Psoas muscle (tissue), 8 donors: ENCODE results near the gene PPT2. TPM values are rescaled to one million over a fixed set of nuclear protein-coding genes. Genes with fewer than 3 reads are reported as not detected.

Source experiments
- ATAC-seq, 4 donors: fragments of 200-7000 bp; cut with Tn5 transposase; one replicate each; pipeline ENCODE4 v1.9.1; 2020; ENCODE audit warnings: moderate library complexity in 3 of 4, mild to moderate bottlenecking in 2 of 4
- DNase-seq, 2 donors: peaks; one replicate each; pipeline ENCODE4 v3.0.0-alpha.2; 2020
- H3K27ac ChIP-seq: fragments of 200-600 bp; one replicate; pipeline ENCODE4 v1.8.0; 2022
- H3K27me3 ChIP-seq, 3 donors: fragments of 200-600 bp in 1 of 3; one replicate each; pipeline versions ENCODE4 v1.6.1 to v1.8.0; 2013 to 2022; ENCODE audit warnings: low read length in 2 of 3, mild to moderate bottlenecking in 2 of 3, moderate library complexity in 1 of 3; ENCODE audit not compliant: insufficient read depth in 3 of 3
- H3K36me3 ChIP-seq, 2 donors: fragments of 200-600 bp in 1 of 2; one replicate each; pipeline versions ENCODE4 v1.6.1 to v1.8.0; 2013 to 2022; ENCODE audit warnings: low read depth in 1 of 2, mild to moderate bottlenecking in 1 of 2, moderate library complexity in 1 of 2; ENCODE audit not compliant: insufficient read depth in 1 of 2
- H3K4me1 ChIP-seq: fragments of 200-600 bp; one replicate; pipeline ENCODE4 v1.8.0; 2022
- H3K4me3 ChIP-seq: fragments of 200-600 bp; one replicate; pipeline ENCODE4 v1.8.0; 2022; ENCODE audit warnings: mild to moderate bottlenecking
- H3K9me3 ChIP-seq: fragments of 200-600 bp; one replicate; pipeline ENCODE4 v1.8.0; 2022
- WGBS, 3 donors: extraction: QIAGEN DNeasy Blood & Tissue Kit; methylation state at CpG; one replicate each; pipeline versions ENCODE4 v1.1.6 to v1.1.7; 2013; 5-methylcytosine and 5-hydroxymethylcytosine counted together
- intact Hi-C, 2 donors: fragments of 100-400 bp; cut with DNase I; formaldehyde crosslinking; loops; one replicate each; pipeline versions ENCODE4 v1.11.0 to v1.14.2; 2022
- polyA plus RNA-seq, 3 donors: library from polyadenylated mRNA; stranded (reverse); fragments of 200-250 nt; gene quantifications; one replicate each; pipeline ENCODE4 v1.2.3, GENCODE V29; 2013
- total RNA-seq, 4 donors: library from RNA; stranded (reverse); fragmentation: NEBNext Ultra II Directional in 2 of 4; extraction: Animal tissue kit (Norgen Biotek cat#: 25700) in 2 of 4; gene quantifications; one replicate each; pipeline versions ENCODE4 v1.2.1 to v1.2.4, GENCODE V29; 2021 to 2023
- TF ChIP-seq, protein P1 (sequence below): fragments of 200-600 bp; IDR thresholded peaks from one replicate; pipeline ENCODE4 v1.8.0; 2022; ENCODE audit warnings: antibody characterized with exemption
- donor health status: healthy with polysubstance abuse.
- donor health status: DM: no; HTN: no; CAD: no; lungs with moderate emphysema.
- donor health status: Bipolar disorder and iron deficiency.
- donor health status: healthy.
- donor health status: DM: yes; HTN: yes; CAD: no.
- donor health status: DM: no; HTN: no; CAD: no.
- donor health status: DM: no; HTN: no; CAD: no.
- donor health status: DM: yes; HTN: yes; CAD: no.

The PPT2 gene
- total and polyA plus RNA-seq, 7 donors, result 11.3 to 28.3 (median 14.8) TPM

DNA sequence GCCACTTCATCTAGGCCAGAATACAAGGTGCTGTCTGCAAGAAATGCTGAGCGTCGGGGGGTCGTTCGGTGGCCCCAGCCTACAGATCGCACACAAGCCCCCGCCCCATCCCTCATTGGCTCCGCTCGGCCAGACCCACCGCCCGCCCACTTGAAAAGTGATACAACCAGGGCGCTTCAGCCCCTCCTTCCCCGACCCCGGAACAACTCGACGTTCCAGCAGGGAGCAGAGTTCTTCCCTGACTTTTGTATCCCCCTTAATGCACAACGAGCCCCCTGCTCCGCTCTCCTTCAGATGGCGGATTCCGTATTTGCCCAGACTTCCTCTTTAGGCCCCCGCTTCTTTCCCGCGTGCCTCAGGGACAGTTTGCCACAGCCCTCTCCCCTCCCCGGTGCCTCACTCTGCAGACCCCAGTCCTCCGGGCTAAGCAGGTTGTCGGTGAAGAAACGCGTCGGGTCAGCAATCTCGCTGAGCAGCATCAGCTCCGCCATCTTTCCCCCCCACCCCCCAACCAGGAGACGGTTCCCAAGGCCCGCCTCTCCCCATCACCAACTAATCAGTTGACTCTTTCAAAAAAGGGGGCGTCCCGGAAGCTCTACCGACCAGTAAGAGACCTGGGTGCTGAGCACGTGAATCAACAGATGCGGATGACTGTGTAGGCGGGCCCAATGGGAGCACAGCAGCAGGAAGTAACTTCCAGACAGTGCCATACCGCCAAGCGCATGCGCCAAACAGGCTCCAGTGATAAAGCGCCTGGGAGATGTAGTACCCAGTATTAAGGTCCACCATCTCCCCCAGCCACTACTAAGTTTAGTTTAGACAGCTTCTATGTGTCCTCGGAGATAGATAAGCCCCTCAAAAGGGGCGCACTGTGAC is 26.0 kb upstream of the PPT2 start, which contains the start of gene ATF6B:
Gene ATF6B, minus strand, starts transcription at position 530 of the 876 bp plus-strand sequence. Its CDS starts 39 bp downstream, at position 491.
- Histone ChIP-seq H3K4me1 (peaks cover 26% of the 10 kb centered on the region), H3K9me3 (no peaks in the 10 kb centered on the region), H3K27ac (peak within 1 kb of the TSS; percentile 89), H3K27me3 (no peaks in the 10 kb centered on the region), H3K36me3 (peaks cover 4 to 43% of the 10 kb centered on the region in 2 donors), H3K4me3 (peak within 1 kb of the TSS; percentile 95)
- intact Hi-C loops, result loop anchor here (2.0 to 5.0 kb wide), 3 partner anchors 49 to 1159 kb away; partner anchors contain the start of genes AGPAT1 (in 2 of the 2), PFDN6 (in 1 of the 2), RNF5 (in 1 of the 2) and WDR46 (in 1 of the 2)
- DNase-seq (peak; percentile 99), ATAC-seq (peak; percentile 92 to 96 (median 96))
- 0 to 1% (median 0%) methylated on average over 44 of the region's 44 CpGs for WGBS, 3 donors
- TF ChIP-seq, protein P1, sequence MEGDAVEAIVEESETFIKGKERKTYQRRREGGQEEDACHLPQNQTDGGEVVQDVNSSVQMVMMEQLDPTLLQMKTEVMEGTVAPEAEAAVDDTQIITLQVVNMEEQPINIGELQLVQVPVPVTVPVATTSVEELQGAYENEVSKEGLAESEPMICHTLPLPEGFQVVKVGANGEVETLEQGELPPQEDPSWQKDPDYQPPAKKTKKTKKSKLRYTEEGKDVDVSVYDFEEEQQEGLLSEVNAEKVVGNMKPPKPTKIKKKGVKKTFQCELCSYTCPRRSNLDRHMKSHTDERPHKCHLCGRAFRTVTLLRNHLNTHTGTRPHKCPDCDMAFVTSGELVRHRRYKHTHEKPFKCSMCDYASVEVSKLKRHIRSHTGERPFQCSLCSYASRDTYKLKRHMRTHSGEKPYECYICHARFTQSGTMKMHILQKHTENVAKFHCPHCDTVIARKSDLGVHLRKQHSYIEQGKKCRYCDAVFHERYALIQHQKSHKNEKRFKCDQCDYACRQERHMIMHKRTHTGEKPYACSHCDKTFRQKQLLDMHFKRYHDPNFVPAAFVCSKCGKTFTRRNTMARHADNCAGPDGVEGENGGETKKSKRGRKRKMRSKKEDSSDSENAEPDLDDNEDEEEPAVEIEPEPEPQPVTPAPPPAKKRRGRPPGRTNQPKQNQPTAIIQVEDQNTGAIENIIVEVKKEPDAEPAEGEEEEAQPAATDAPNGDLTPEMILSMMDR, result no peak

DNA sequence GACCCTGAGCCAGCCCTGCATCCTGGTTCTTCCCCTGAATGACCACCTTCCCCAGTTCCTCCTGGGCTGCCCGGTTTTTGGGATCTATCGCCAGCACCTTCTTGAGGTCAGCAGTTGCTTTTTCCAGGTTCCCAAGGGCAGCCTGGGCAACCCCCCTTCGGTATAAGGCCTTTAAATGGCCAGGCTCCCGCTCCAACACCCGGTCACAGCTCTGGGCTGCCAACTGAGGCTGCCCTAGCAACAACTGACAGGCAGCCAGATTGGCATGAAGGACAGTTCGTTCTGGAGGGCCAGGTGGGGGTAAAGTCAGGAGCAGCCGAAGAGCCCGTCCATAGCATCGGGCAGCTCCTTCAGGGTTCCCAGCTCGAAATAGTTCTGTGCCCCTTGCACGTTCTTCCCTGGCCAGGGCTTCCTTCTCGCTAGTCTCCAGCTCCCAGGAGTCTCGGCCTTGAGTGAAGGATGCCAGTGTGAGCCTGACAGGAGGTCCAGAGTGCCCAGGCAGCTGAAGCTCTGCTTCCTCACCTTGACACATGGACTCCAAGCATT is 25.1 kb upstream of the PPT2 start:
- Histone ChIP-seq H3K4me1 (peaks cover 26% of the 10 kb centered on the region), H3K36me3 (peaks cover 4 to 35% of the 10 kb centered on the region in 2 donors), H3K9me3 (no peaks in the 10 kb centered on the region), H3K27me3 (no peaks in the 10 kb centered on the region), H3K4me3 (peak overlapping the region; percentile 95), H3K27ac (peak overlapping the region; percentile 89)
- TF ChIP-seq, protein P1, result no peak
- no peak for DNase-seq
- 63 to 74% (median 70%) methylated on average over 13 of the region's 13 CpGs for WGBS, 3 donors
- ATAC-seq, result no peak
- intact Hi-C loops, result loop anchor here (2.0 to 5.0 kb wide), 3 partner anchors 48 to 1158 kb away; partner anchors contain the start of genes AGPAT1 (in 2 of the 2), PFDN6 (in 1 of the 2), RNF5 (in 1 of the 2) and WDR46 (in 1 of the 2)

DNA sequence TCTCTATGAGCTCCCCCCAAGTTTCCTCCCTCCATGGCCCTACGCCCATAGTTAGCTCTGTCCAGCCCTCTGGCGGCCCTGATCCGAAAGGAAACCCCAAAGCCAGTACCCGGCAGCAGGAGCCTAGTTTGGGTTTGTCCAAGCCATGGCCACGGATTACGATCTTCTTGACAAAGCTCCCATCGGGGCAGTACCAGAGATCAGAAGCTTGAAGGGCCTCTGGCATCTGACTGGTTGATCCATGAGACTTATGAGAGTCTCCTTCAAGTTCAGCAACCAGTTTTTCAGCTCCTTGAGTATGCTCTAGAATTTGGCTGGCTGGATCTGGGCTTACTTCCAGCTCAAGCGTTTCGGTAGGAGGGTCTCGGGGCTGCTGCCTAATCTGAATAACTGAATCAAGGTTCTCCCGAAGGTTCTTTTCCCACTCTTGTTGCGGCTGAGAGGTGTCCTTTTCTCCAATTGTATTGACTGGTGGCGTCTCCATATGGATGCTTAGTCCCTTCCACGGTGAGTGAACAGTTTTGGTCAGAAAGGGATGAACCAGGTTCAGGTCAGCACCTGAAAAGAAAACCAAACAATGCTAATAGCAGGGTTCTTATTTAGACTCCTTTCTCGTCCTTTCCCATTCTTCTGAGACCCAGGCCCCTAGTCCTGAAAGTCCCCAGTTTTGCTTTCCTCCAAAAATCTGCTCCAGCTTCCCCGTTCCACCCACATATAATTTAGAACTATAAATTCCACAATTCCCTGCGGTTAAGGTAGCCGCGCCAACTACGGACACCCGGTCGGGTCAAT is 24.4 kb upstream of the PPT2 start:
- H3K27ac ChIP-seq, result peak overlapping the region; percentile 89
- intact Hi-C loops, result loop anchor here (2.0 to 5.0 kb wide), 3 partner anchors 47 to 1158 kb away; partner anchors contain the start of genes AGPAT1 (in 2 of the 2), PFDN6 (in 1 of the 2), RNF5 (in 1 of the 2) and WDR46 (in 1 of the 2)
- H3K4me3 ChIP-seq, result peak overlapping the region; percentile 95
- WGBS, 3 donors, result 26 to 32% (median 27%) methylated on average over 22 of the region's 22 CpGs
- peaks cover under 1 to 28% of the 10 kb centered on the region in 2 donors for H3K36me3 ChIP-seq
- DNase-seq (peak in 1 of 2 donors; percentile 10), ATAC-seq (peak in 3 of 4 donors; percentile 49 to 69 (median 51))
- H3K4me1 ChIP-seq, result peaks cover 26% of the 10 kb centered on the region
- H3K9me3 ChIP-seq, result no peaks in the 10 kb centered on the region
- TF ChIP-seq, protein P1, result no peak
- no peaks in the 10 kb centered on the region for H3K27me3 ChIP-seq

DNA sequence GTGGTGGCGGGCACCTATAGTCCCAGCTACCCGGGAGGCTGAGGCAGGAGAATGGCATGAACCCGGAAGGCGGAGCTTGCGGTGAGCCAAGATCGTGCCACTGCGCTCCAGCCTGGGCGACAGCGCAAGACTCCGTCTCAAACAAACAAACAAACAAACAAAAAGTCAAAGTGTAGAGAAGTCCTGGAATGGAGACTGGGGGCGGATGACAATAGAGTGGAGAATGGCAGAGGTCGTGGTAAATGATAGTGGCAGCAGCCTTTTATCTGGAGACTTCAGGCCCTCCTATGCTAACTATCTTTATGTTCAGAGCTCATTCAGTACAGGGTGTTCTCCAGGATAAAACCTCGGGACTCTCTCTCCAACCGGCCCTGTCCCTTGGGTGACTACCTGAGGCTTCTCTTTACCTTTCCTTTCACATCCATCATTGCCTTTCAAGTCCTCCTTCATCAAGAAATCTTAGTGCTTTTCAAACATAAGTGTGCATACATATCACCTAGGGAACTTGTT is 22.4 kb upstream of the PPT2 start:
- Histone ChIP-seq H3K4me3 (no peak overlapping the region), H3K9me3 (no peaks in the 10 kb centered on the region), H3K36me3 (peaks cover 0 to 8% of the 10 kb centered on the region in 2 donors), H3K4me1 (peaks cover 22% of the 10 kb centered on the region), H3K27me3 (no peaks in the 10 kb centered on the region), H3K27ac (no peak overlapping the region)
- WGBS, 3 donors, result 90 to 92% (median 90%) methylated on average over 14 of the region's 14 CpGs
- intact Hi-C loops, result no loop called here
- TF ChIP-seq, protein P1, result no peak
- no peak for ATAC-seq
- DNase-seq, result peak in 1 of 2 donors; percentile 33
